HepG2 (cell line): Measurements from ENCODE around the gene PLEKHG2. TPM values are rescaled to one million over a fixed set of nuclear protein-coding genes. Genes with fewer than 3 reads are reported as not detected.

ENCODE experiments used
- ARID3A ChIP-seq: IDR thresholded peaks from 2 replicates; pipeline ENCODE4 v1.6.1; 2012; ENCODE audit warnings: low read depth, low read length, improper control_type of control experiment
- BORCS8-MEF2B ChIP-seq: sonication (generic); formaldehyde crosslinking; IDR thresholded peaks from 2 replicates; pipeline ENCODE4 v1.8.0; 2022; ENCODE audit warnings: mild to moderate bottlenecking, missing genetic modification reagents
- CBX5 ChIP-seq: sonication (generic); formaldehyde crosslinking; IDR thresholded peaks from 2 replicates; pipeline ENCODE4 v1.4.0; 2020; ENCODE audit warnings: missing genetic modification reagents, borderline replicate concordance
- CREB1 ChIP-seq, 2 experiments: fragments of 450-650 bp in 1 of 2; IDR thresholded peaks; 2 replicates each; pipeline ENCODE4 v1.6.1; 2016 to 2017; ENCODE audit warnings: control low read depth in 1 of 2, mild to moderate bottlenecking in 1 of 2, missing compliant biosample characterization in 1 of 2, missing genetic modification characterization in 1 of 2
- GMEB2 ChIP-seq: IDR thresholded peaks from 2 replicates; pipeline ENCODE4 v1.6.1; 2016; ENCODE audit warnings: missing biosample characterization, missing genetic modification reagents, low read depth
- KDM4B ChIP-seq: sonication (generic); formaldehyde crosslinking; IDR thresholded peaks from 2 replicates; pipeline ENCODE4 v1.4.0; 2020; ENCODE audit warnings: missing genetic modification reagents
- KMT2A ChIP-seq: sonication (generic); formaldehyde crosslinking; IDR thresholded peaks from 2 replicates; pipeline ENCODE4 v1.4.0; 2020; ENCODE audit warnings: missing genetic modification reagents
- NCOA2 ChIP-seq: sonication (generic); formaldehyde crosslinking; IDR thresholded peaks from 2 replicates; pipeline ENCODE4 v1.8.0; 2022; ENCODE audit warnings: inconsistent platforms
- RARA ChIP-seq: IDR thresholded peaks from 2 replicates; pipeline ENCODE4 v1.6.1; 2016; ENCODE audit warnings: missing genetic modification reagents, missing compliant biosample characterization
- TRAFD1 ChIP-seq: sonication (generic); formaldehyde crosslinking; IDR thresholded peaks from 2 replicates; pipeline ENCODE4 v1.5.1; 2020; ENCODE audit warnings: missing genetic modification reagents, mild to moderate bottlenecking, borderline replicate concordance
- USF2 ChIP-seq, 2 experiments: sonication (generic) in 1 of 2; formaldehyde crosslinking in 1 of 2; IDR thresholded peaks; 2 replicates each; pipeline versions ENCODE4 v1.5.1 to v1.6.1; 2011 to 2020; ENCODE audit warnings: borderline replicate concordance in 1 of 2, low read depth in 1 of 2, low read length in 1 of 2, mild to moderate bottlenecking in 1 of 2, missing genetic modification reagents in 1 of 2, moderate library complexity in 1 of 2
- YY1 ChIP-seq: IDR thresholded peaks from 2 replicates; pipeline ENCODE4 v1.6.1; 2011; ENCODE audit warnings: low read length, low read depth, moderate library complexity, mild to moderate bottlenecking; ENCODE audit not compliant: insufficient read depth, insufficient replicate concordance
- ZBTB3 ChIP-seq: sonication (generic); formaldehyde crosslinking; IDR thresholded peaks from 2 replicates; pipeline ENCODE4 v1.4.0; 2020; ENCODE audit warnings: low read depth, mild to moderate bottlenecking, moderate library complexity, missing genetic modification reagents, borderline replicate concordance
- ZKSCAN8 ChIP-seq: IDR thresholded peaks from 2 replicates; pipeline ENCODE4 v1.6.1; 2016; ENCODE audit warnings: borderline replicate concordance, missing genetic modification reagents, missing compliant biosample characterization
- ZMYM3 ChIP-seq: sonication (generic); formaldehyde crosslinking; IDR thresholded peaks from 2 replicates; pipeline ENCODE4 v1.5.1; 2020; ENCODE audit warnings: mild to moderate bottlenecking, missing genetic modification reagents
- ZNF121 ChIP-seq: sonication (generic); formaldehyde crosslinking; IDR thresholded peaks from 2 replicates; pipeline ENCODE4 v1.5.0; 2020; ENCODE audit warnings: mild to moderate bottlenecking, missing genetic modification reagents
- ZNF644 ChIP-seq: IDR thresholded peaks from 2 replicates; pipeline ENCODE4 v1.6.1; 2016; ENCODE audit warnings: low read depth
- ZNF678 ChIP-seq: sonication (generic); formaldehyde crosslinking; IDR thresholded peaks from 2 replicates; pipeline ENCODE4 v1.4.0; 2020; ENCODE audit warnings: mild to moderate bottlenecking, missing genetic modification reagents
- ZNF766 ChIP-seq: sonication (generic); formaldehyde crosslinking; IDR thresholded peaks from 2 replicates; pipeline ENCODE4 v1.5.0; 2020; ENCODE audit warnings: missing genetic modification reagents, borderline replicate concordance
- polyA plus RNA-seq, 8 experiments: library from polyadenylated mRNA; depleted of rRNA in 3 of 8; stranded (reverse) in 7 of 8; unstranded in 1 of 8; fragments of >200 nt; fragmentation: Illumina TruSeq in 4 of 8; extraction: Trizol in 4 of 8; gene quantifications; 2 replicates each; pipeline versions ENCODE4 v1.2.1 to v1.2.3, GENCODE V29; 2011 to 2016; ENCODE audit warnings: low read depth in 4 of 8, missing spikeins in 1 of 8, mixed read lengths in 1 of 8; ENCODE audit not compliant: insufficient read depth in 1 of 8
- total RNA-seq, 5 experiments: library from RNA; depleted of rRNA; stranded (reverse); fragments of >200 nt; fragmentation: Illumina TruSeq; extraction: Trizol; gene quantifications; 2 replicates each; pipeline ENCODE4 v1.2.3, GENCODE V29; 2016; ENCODE audit warnings: low read depth in 1 of 5
- TF ChIP-seq, protein P1 (sequence below): IDR thresholded peaks from 2 replicates; pipeline ENCODE4 v1.6.1; 2016; ENCODE audit warnings: mild to moderate bottlenecking, missing biosample characterization, missing genetic modification reagents

Gene PLEKHG2
- total and polyA plus RNA-seq, 2 of the 13 experiments (the other 11 are each of a cell fraction or from before 2014, with no cell fraction given), result 3.6 to 6.8 TPM

DNA sequence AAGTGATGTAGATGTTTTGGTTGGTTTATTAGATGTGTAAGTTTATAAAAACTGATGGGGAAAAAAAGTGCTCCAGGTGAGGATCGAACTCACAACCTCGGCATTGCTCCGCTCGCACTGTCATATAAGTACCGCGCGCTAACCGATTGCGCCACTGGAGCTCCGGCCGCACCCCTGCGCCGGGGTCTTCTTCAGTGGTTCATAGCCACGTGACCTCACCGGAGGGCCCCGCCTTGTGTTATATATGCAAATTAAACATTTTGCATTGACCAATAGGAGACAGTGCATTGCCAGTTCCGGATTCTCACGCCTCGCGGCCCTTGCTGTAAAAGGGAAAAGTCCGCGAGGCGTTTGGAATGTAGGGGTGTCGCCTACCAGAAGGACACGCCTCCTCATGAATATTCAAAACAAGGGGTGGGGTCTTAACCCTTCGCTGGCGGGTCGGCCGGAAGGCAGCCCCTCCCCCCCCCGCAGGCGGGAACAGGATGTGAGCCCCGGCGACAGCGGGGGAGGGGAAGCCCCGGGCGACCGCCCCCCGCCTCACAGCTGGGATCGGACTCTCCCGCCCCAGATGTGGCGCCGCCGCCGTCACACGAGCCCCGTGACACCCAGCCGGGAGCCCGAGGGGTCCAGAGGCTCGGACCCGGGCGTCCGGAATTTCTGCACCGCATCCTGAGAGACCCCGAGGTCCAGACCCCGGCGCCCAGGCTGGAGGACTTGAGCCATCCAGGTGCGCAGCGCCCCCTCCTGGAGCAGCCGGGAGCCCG, at the start of gene PLEKHG2 (continued):
- TF ChIP-seq CREB1 (IDR thresholded peaks at IDR 0.05), result peak; percentile 80
- TF ChIP-seq CREB1 (CRISPR knock-in tag; IDR thresholded peaks at IDR 0.05), result peak; percentile 87
- no peak for TF ChIP-seq KMT2A (CRISPR knock-in tag)
- peak; percentile 57 for TF ChIP-seq ZNF121 (CRISPR knock-in tag)
- peak; percentile 51; the same call in 1 of the 2 replicates for TF ChIP-seq ZKSCAN8
- TF ChIP-seq ARID3A, result peak; percentile 93
- peak; percentile 56; the same call in 1 of the 2 replicates for TF ChIP-seq USF2 (IDR thresholded peaks at IDR 0.05; ENCODE audit: low read depth, low read length)
- TF ChIP-seq USF2 (CRISPR knock-in tag; IDR thresholded peaks at IDR 0.05; ENCODE audit: borderline replicate concordance), result peak; percentile 92
- TF ChIP-seq ZBTB3 (CRISPR knock-in tag), result 0 out of 2 replicates have a peak, but pooled peaks have one; percentile 83
- no peak for TF ChIP-seq KDM4B (CRISPR knock-in tag)
- TF ChIP-seq ZNF766 (CRISPR knock-in tag), result no peak
- no peak for TF ChIP-seq RARA (CRISPR knock-in tag)
- peak; percentile 21; the same call in 1 of the 2 replicates for TF ChIP-seq NCOA2
- TF ChIP-seq YY1, result peak; percentile 16
- no peak for TF ChIP-seq BORCS8-MEF2B (CRISPR knock-in tag)
- TF ChIP-seq ZMYM3 (CRISPR knock-in tag), result 0 out of 2 replicates have a peak, but pooled peaks have one; percentile 17
- TF ChIP-seq ZNF678 (CRISPR knock-in tag), result no peak
- 0 out of 2 replicates have a peak, but pooled peaks have one; percentile 20 for TF ChIP-seq ZNF644 (CRISPR knock-in tag)
- no peak; the same call in 1 of the 2 replicates for TF ChIP-seq GMEB2 (CRISPR knock-in tag)
- no peak; the same call in 1 of the 2 replicates for TF ChIP-seq TRAFD1
- TF ChIP-seq, protein P1, sequence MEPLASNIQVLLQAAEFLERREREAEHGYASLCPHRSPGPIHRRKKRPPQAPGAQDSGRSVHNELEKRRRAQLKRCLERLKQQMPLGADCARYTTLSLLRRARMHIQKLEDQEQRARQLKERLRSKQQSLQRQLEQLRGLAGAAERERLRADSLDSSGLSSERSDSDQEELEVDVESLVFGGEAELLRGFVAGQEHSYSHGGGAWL, result 0 out of 2 replicates have a peak, but pooled peaks have one; percentile 24
- peak; percentile 63; the same call in 1 of the 2 replicates for TF ChIP-seq CBX5
